ENCODE data around the gene CNPY4. TPM values are rescaled to one million over a fixed set of nuclear protein-coding genes. Genes with fewer than 3 reads are reported as not detected.

The CNPY4 gene, protein sequence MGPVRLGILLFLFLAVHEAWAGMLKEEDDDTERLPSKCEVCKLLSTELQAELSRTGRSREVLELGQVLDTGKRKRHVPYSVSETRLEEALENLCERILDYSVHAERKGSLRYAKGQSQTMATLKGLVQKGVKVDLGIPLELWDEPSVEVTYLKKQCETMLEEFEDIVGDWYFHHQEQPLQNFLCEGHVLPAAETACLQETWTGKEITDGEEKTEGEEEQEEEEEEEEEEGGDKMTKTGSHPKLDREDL
- total RNA-seq: 31.2 and 39.5 TPM in 2 replicates

DNA sequence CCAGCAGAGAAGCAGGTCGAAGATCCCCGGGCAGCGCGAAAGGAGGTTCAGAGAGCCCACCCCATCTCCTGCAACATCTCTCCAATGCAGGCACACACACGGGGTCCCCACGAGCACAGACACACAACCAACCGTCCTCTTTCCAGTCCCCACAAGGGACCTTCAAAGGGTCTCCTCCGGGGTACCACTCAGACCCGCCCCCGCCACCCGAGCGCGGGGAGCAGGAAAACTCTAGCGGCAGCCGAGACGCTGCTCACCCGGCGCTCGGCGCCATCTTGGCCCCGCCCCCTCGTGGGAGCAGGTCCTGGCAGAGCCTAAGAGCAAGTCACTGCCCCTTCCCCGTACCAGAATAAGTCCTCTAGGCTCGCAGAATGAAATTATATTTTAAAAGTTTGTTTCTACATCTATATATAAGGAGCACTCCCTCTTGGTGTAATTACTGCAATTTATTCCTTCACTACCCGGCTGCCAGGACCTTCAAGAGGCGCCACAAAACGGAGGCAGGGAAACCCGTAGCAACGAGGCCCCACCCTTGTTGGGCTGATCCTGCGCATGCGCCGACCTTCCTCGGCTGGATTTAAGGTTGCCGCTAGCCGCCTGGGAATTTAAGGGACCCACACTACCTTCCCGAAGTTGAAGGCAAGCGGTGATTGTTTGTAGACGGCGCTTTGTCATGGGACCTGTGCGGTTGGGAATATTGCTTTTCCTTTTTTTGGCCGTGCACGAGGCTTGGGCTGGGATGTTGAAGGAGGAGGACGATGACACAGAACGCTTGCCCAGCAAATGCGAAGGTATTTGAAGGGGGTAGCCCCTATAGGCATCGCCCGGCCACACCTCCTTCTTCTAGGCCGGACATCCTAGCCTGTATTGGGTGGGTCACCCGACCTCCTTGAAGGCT lies at the start of gene CNPY4, which contains the start of gene TAF6:
CNPY4 (plus strand) TSS at position 563 of the 898 bp plus-strand sequence; CDS start at position 674, 111 bp downstream.
TAF6 (minus strand) TSS at position 287 of the 898 bp plus-strand sequence. CDS start 5,149 bp downstream, outside the sequence.
- DNase-seq: peak; percentile 97

DNA sequence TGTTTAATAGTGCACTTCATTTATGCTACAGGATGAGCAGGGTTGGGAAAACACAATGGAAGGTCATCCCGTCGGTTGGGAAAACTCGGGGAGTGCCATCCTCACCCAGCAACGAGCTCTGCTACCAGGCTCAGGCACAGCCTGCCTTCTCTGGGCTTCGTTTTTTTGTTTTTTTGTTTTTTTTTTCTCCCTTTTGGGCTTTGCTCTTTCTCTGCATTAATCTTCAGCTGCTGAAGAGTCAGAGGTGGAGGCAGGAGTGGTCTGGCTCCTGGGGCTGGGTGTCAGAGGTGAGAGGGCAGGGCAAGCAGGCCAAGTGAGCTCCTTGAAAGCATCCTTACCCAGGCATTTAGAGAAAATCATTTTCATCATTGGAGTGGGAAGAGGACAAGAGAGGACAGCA lies 49.4 kb upstream of the CNPY4 start:
- no peak for DNase-seq

DNA sequence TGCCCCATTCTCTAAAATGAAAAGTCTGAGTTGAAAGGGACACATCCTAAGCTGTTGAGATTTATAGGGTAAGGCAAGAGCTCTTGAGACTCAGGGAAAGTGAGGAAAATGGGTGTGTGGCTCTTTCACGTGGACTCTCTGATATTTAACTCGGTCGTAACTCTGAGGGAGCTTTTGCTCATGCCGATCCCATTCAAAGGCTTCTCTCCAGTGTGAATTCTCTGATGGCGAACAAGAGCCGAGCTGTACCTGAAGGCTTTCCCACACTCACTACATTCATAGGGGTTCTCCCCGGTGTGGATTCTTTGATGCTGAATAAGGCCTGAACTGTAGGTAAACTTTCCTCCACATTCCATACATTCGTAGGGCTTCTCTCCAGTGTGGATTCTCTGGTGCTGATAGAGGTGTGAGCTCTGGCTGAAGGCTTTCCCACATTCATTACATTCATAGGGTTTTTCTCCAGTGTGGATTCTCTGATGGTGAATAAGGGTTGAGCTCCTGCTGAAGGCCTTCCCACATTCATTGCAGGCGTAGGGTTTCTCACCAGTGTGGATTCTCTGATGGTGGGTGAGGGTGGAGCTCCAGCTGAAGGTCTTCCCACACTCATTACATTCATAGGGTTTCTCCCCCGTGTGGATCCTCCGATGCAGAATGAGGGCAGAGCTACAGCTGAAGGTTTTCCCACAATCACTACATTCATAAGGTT lies 48.3 kb upstream of the CNPY4 start:
- DNase-seq: no peak

DNA sequence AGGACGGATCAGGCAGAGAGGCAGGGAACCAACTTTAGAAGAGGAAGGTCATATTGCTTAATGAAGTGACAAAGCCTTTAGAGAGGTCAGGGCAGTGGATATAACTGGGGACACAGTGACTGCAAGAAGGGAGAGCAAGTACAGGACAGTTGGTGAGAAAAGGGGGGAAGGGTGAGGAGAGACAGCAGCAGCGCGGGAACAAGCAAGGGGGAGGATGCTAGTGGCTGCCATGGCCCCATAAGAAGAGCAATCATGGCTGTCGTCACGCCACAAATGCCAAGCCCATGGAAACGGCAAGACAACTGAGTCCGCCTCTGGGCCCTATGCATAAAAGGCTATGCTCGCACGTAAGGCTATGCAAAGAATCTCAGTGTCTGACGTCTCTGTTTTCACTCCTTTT lies 47.0 kb upstream of the CNPY4 start:
- DNase-seq: no peak

DNA sequence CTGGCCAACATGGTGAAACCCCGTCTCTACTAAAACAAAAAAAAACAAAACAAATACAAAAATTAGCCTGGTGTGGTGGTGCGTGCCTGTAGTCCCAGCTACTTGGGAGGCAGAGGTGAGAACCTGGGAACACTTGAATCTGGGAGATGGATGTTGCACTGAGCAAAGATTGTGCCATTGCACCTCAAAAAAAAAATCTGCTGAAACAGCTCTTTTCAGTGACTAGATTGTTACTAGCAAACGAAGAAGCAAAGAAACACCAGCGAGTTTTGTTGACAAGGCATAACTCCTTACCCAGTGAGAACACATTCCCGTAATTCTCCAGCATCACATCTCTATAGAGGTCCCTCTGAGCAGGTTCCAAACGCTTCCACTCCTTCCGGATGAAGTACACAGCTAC lies 44.6 kb upstream of the CNPY4 start:
- no peak for DNase-seq

DNA sequence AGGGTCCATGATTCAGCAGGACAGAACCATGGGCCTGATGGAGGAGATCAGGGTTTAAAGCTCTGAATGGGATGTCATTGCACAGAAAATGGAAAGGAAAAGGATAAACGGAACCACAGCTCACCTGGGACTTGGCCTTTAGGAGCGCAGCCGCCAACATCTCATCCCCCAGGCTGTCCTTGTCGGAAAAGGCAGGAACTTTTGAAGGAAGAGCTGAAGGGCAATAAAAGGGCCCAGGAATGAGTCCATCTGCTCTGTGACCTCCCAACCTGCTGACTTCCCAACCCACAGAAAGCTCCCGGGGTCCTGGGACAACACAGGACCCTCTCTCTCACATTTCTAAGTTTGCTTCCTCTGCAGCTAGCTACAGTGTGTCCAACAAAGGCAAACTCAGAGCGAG lies 44.0 kb upstream of the CNPY4 start:
- DNase-seq: no peak

DNA sequence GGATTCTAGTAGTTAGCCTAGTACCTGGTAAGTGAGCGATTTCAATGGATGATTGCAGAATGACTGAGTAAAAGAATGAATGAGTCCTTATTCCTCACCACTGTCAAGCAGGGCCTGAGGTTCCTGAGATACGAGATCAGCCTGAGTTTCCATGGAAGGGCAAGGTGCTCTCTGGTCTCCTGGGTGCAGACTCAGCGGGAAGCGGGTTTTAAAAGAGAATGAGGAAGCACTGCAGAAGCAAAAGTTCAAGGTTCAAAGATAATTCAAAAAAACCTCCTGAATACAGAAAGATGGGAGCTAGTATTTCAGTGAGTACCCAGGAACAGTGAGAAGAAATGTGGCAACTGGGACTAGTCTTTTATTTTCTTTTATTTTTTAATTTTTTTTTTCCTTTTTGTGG lies 42.2 kb upstream of the CNPY4 start:
- DNase-seq: no peak

DNA sequence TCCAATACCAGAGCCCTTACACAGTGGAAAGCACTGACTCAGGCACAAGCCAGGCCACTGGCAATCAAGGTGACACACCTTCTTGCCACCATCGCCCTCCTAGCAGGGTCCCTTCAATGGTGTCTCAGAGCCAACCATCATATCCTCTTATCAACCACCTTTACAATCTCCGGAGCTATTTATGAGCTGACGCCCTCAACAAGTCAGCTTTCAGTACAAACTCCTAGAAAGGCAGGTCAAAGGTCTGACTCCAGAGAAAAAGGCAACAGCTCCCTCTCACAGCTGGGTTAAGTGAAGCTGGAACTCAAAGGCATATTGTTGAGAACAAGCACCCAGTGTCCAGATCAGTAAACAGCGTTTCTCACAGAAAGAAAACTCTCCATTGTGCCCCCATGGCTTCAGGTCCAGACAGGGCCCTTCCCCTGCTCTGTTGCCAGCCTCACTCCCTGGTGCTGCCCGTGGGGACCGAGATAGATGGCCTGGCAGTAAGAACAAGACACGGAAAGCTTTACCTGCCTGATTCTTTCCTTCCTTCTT lies 40.3 kb upstream of the CNPY4 start:
- no peak for DNase-seq

DNA sequence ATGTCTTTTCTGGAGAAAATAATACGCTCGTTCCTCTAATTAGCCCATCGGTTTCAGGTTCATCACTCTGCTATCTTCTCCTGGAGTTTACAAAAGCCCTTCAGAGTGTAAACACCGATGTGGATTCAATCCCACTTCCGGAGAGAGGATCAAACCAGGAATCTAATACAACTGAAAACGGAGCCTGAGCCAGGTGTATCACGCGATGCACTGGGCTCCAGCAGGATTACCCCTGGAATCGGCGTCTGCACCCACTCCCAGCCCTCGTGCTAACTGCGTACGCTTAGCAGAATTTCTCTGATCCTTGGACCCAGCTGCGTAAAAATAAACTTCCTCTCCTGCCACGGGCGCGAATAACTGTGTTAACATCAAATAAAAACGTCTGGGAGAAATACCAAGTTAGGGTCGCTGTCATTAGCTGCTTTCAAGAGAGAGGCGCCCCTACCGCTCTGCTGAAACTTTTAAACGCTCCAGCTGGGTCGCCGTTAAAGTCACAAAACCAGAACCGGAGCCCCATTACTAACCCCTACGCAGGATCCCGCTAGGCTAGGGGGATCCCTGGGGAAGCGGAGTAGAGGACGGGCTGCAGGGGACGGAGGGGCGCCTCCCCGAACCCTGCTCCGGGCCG lies 38.4 kb upstream of the CNPY4 start:
- peak; percentile 37 for DNase-seq

DNA sequence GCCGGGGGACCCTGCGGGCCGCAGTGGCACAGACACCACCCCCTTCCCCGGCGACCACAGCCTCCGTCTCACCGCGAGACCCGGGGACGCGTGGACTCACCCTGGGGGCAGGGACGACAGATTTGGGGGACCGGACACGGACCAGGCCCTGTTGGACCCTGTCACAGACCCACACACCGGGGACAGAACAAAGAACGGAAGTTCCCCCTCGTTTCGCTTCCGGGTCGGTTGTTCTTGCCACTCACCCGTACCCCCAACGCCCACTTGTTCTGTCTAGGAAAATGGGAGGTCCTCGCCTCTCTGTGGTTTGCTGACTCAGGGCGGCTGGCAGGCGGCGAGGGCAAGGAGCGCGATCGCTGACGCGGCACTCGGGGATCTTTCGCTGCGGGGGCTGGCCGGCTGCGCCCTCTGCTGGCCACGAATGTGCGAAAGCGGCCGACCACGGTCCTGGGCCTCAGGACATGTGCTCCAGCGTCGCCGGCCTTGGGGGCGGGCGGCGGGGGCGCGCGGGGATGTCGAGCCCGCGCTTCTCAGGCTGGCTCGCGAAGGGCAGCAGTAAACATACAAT lies 37.8 kb upstream of the CNPY4 start, which contains the start of gene ZNF3:
ZNF3 (minus strand) TSS at position 189 of the 568 bp plus-strand sequence. CDS start 4,366 bp downstream, outside the sequence.
- DNase-seq: peak; percentile 100

DNA sequence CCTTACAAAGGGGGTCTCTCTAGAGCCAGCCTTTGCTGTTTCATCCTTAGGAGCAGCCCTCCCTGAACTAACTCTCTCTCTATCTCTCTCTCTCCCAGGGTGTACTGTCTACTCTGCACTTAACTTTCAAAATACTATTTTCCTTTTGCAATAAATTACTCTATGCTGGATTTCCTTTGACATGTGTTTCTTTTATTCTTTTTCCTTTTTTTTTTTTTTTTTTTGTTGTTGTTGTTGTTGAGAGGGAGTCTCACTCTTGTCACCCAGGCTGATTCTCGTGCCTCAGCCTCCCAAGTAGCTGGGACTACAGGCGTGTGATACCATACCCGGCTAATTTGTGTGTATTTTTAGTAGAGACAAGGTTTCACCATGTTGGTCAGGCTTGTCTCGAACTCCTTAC lies 36.5 kb upstream of the CNPY4 start:
- DNase-seq: no peak

DNA sequence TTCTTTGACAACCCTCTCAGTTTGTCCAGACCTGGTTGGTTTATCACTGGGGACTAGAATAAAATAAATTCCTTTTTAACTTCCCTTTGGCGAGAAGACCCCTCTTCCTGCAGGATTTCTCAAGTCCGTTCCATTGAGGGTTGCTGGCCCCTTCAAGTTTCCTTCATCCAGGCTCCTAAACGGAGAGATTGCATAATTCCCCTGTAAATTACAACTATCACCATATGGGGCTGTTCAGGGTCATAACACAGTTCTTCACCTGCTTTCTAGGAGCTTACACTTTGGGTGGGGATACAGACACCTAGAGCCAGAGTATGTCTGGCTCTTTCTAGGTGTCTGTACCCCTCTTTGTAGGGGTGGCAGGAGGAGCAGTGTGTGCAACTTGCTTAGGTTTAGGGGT lies 33.9 kb upstream of the CNPY4 start:
- DNase-seq: no peak

DNA sequence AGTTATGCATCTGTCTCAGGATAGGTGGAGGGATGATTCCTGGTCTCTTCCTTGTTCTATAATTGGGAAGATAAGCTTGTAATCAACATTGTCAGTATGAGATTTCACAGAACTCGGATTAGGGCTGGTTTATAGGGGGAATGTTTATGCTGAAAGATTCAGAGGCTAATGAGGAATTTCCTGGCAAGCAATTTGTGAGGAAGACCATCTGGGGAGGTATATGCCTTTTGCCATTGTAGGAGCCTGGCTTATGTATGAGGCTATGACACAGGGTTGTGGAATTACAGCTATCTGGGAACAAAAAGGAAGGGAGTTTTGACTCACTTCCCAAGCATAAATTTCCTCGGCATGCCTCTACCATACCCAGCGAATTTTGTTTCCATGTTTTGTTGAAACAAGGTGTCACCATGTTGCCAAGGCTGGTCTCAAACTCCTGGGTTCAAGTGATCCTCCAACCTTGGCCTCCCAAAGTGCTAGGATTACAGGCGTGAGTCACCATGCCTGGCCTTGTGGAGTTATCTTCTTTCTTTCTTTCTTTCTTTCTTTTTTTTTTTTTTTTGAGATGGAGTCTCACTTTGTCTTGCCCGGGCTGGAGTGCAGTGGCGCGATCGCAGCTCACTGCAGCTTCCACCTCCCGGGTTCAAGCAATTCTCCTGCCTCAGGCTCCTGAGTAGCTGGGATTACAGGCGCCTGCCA lies 32.2 kb upstream of the CNPY4 start:
- DNase-seq: peak; percentile 99

DNA sequence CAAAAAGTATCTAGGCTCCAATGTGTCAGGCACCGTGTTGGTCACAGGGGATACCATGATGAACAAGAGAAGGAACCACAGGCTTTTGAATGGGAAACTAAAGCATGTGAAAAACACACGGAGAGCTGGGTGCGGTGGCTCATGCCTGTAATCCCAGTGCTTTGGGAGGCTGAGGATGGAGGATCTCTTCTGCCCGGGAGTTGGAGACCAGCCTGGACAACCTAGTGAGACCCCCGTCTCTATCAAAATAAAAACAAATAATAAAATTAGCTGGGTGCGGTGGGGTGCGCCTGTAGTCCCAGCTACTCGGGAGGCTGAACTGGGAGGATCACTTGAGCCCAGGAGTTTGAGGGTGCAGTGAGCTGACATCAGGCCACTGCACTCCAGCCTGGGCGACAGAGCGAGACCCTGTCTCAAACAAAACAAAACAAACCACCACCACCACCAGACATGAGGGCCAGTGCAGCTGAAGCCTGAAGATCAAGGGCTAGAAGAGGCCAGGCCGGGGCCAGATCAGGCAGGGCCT lies 31.3 kb upstream of the CNPY4 start:
- no peak for DNase-seq

DNA sequence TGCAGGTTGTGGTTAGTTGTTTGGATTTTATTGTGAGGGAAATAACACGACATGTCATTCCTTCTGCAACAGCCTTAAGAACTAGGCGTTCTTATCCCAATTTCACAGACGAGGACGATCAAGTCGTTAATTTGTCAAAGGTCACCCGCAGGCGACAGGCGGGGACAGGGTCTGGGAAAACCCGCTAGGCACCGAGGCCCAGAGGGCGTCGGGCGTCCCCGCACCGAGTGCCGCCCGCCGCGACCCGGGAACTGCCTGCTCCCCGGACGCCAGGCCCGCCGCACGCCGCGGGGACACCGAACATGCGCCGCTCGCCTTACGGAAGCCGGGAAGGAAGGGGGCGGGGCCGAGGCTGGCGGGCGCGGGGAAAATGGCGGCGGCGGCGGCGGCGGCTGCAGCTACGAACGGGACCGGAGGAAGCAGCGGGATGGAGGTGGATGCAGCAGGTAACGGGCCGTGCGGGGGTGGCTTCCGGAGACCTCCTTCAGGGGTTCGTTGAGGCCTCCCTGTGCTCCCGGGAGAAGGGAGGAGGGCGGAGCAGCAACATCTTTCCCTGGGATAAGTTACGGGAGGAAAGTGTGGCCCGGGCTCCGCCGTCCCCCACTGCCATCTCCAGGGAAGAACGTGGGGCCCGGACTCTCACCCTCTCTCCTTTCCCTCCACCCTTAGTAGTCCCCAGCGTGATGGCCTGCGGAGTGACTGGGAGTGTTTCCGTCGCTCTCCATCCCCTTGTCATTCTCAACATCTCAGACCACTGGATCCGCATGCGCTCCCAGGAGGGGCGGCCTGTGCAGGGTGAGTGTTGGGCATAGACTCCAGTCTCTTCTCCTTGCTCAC lies 30.6 kb upstream of the CNPY4 start, which contains the start of gene COPS6:
COPS6 (plus strand) TSS at position 349 of the 837 bp plus-strand sequence; CDS start at position 371, 22 bp downstream.
- peak; percentile 83 for DNase-seq

DNA sequence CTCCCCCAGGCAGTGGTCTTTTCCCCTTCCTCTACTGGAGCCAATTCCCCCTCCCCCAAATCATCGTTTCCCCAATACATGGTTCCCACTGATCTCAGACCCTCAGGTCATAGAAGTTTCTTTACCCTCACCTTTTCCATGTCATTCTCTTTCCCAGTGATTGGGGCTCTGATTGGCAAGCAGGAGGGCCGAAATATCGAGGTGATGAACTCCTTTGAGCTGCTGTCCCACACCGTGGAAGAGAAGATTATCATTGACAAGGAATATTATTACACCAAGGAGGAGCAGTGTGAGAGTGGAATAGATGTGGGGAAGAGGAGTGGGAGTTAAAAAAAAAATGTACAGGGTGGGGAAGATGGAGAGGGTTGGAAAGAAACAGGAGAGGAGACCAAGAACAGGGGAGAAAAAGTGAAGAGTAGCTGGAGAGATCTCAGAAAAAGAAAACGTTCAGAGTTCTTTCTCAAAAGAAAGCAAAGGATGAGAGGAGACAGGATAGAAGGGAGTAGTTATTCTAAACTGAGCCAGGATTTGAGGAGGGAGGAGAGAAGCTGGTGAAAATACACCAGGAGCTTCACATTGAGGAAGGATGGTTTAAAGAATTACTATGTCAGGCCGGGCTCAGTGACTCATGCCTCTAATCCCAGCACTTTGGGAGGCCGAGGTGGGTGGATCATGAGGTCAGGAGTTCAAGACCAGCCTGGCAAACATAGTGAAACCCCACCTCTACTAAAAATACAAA lies 29.8 kb upstream of the CNPY4 start:
- DNase-seq: no peak

DNA sequence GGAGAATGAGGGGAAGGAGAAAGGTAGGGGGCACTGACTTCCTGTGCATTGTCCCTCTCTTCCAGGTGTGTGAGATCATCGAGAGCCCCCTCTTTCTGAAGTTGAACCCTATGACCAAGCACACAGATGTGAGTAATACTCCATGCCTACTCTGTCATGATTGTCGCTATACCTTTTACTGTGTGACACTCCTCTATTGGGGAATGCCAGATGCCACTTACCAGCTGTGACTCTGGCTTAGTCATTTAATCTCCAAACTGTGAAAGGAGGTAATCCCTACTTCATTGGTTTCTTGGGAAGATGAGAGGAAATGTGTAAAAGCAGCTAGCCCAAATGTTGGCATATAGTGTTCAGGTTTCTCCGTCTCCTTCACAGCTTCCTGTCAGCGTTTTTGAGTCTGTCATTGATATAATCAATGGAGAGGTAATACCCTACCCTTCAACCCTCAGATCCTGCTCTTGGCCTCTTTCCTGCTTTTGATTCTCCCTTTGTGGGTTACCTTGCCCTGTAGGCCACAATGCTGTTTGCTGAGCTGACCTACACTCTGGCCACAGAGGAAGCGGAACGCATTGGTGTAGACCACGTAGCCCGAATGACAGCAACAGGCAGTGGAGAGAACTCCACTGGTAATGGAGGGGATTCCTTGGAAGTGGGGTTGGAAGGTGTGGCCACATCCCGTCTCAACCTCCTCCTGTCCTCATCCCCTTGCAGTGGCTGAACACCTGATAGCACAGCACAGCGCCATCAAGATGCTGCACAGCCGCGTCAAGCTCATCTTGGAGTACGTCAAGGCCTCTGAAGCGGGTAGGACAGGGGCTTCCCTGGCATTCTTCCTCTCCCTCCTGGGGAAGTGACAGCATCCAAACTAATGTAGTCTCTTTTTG lies 28.7 kb upstream of the CNPY4 start:
- no peak for DNase-seq

Measured in dermis blood vessel endothelial cell (primary cell).